WTC11 (cell line): ENCODE results near the gene EFCAB12. TPM values are rescaled to one million over a fixed set of nuclear protein-coding genes. Genes with fewer than 3 reads are reported as not detected.

Source experiments
- ATAC-seq: fragments of 200-7000 bp; cut with Tn5 transposase; 2 replicates; pipeline ENCODE4 v1.10.0; 2021; ENCODE audit warnings: mild to moderate bottlenecking, moderate library complexity
- CTCF ChIA-PET: fragments of 300-600 bp; sonication (Branson Sonifier 250); formaldehyde crosslinking; loops from one replicate; lab custom pipeline; 2021; ENCODE audit warnings: antibody characterized with exemption; lab: Charles Lee
- POLR2A ChIA-PET: fragments of 350-600 bp; sonication (Branson Sonifier 250); formaldehyde crosslinking; loops from one replicate; lab custom pipeline; 2021; ENCODE audit warnings: antibody characterized with exemption; lab: Charles Lee
- DNase-seq: peaks from one replicate; pipeline ENCODE4 v3.0.0; 2021; ENCODE audit warnings: low spot score
- H3K27ac Mint-ChIP-seq: 2 replicates; pipeline ENCODE4 v1.8.0; 2021; ENCODE audit warnings: mixed read lengths
- H3K27me3 Mint-ChIP-seq: 2 replicates; pipeline ENCODE4 v1.8.0; 2021; ENCODE audit warnings: low read depth, mild to moderate bottlenecking, moderate library complexity, mixed read lengths
- H3K36me3 Mint-ChIP-seq: 2 replicates; pipeline ENCODE4 v1.8.0; 2021; ENCODE audit warnings: mixed read lengths
- H3K4me1 Mint-ChIP-seq: 2 replicates; pipeline ENCODE4 v1.8.0; 2022; ENCODE audit warnings: mixed read lengths
- H3K4me3 Mint-ChIP-seq: 2 replicates; pipeline ENCODE4 v1.8.0; 2021; ENCODE audit warnings: mild to moderate bottlenecking, moderate library complexity, mixed read lengths
- H3K9me3 Mint-ChIP-seq: 2 replicates; pipeline ENCODE4 v1.8.0; 2021; ENCODE audit warnings: mixed read lengths
- ARID4B ChIP-seq: sonication (generic); formaldehyde crosslinking; IDR thresholded peaks from 2 replicates; pipeline ENCODE4 v1.8.0; 2023; ENCODE audit warnings: missing genetic modification reagents, mild to moderate bottlenecking, borderline replicate concordance
- ATF3 ChIP-seq: sonication (generic); formaldehyde crosslinking; conservative IDR thresholded peaks from 2 replicates; pipeline ENCODE4 v1.8.1; 2022; ENCODE audit warnings: mild to moderate bottlenecking, missing genetic modification reagents
- E2F4 ChIP-seq: sonication (generic); formaldehyde crosslinking; IDR thresholded peaks from 2 replicates; pipeline ENCODE4 v1.8.1; 2022; ENCODE audit warnings: low read depth, mild to moderate bottlenecking, moderate library complexity, missing genetic modification reagents, borderline replicate concordance
- E2F5 ChIP-seq: sonication (generic); formaldehyde crosslinking; IDR thresholded peaks from 2 replicates; pipeline ENCODE4 v1.8.1; 2022; ENCODE audit warnings: mild to moderate bottlenecking, moderate library complexity, missing genetic modification reagents
- ESRRA ChIP-seq: sonication (generic); formaldehyde crosslinking; IDR thresholded peaks from 2 replicates; pipeline ENCODE4 v1.8.1; 2022; ENCODE audit warnings: mild to moderate bottlenecking, missing genetic modification reagents, borderline replicate concordance
- IRF1 ChIP-seq: sonication (generic); formaldehyde crosslinking; IDR thresholded peaks from 2 replicates; pipeline ENCODE4 v1.8.0; 2023; ENCODE audit warnings: missing genetic modification reagents
- NR1H2 ChIP-seq: sonication (generic); formaldehyde crosslinking; IDR thresholded peaks from 2 replicates; pipeline ENCODE4 v1.9.0; 2021; ENCODE audit warnings: mild to moderate bottlenecking, moderate library complexity, missing genetic modification reagents
- NR2C2 ChIP-seq: sonication (generic); formaldehyde crosslinking; IDR thresholded peaks from 2 replicates; pipeline ENCODE4 v1.8.0; 2022; ENCODE audit warnings: mild to moderate bottlenecking, missing genetic modification reagents
- PRDM15 ChIP-seq: sonication (generic); formaldehyde crosslinking; IDR thresholded peaks from 2 replicates; pipeline ENCODE4 v1.8.0; 2022; ENCODE audit warnings: missing genetic modification reagents
- SMAD3 ChIP-seq: sonication (generic); formaldehyde crosslinking; IDR thresholded peaks from 2 replicates; pipeline ENCODE4 v1.8.0; 2022; ENCODE audit warnings: missing genetic modification reagents, mild to moderate bottlenecking, borderline replicate concordance
- STAT6 ChIP-seq: sonication (generic); formaldehyde crosslinking; conservative IDR thresholded peaks from 2 replicates; pipeline ENCODE4 v1.8.1; 2023; ENCODE audit warnings: mild to moderate bottlenecking, low read depth, missing genetic modification reagents, moderate library complexity
- USF1 ChIP-seq: sonication (generic); formaldehyde crosslinking; IDR thresholded peaks from 2 replicates; pipeline ENCODE4 v1.8.0; 2022; ENCODE audit warnings: mild to moderate bottlenecking, missing genetic modification reagents
- ZBTB21 ChIP-seq: sonication (generic); formaldehyde crosslinking; IDR thresholded peaks from 2 replicates; pipeline ENCODE4 v1.8.1; 2023; ENCODE audit warnings: mild to moderate bottlenecking, missing genetic modification reagents, borderline replicate concordance
- ZNF281 ChIP-seq: sonication (generic); formaldehyde crosslinking; IDR thresholded peaks from 2 replicates; pipeline ENCODE4 v1.8.0; 2023; ENCODE audit warnings: mild to moderate bottlenecking, missing genetic modification reagents
- ZNF423 ChIP-seq: fragments of 250-450 bp; sonication (Bioruptor Pico); IDR thresholded peaks from 2 replicates; pipeline ENCODE4 v2.1.2; 2022; ENCODE audit warnings: mild to moderate bottlenecking, moderate library complexity
- ZNF512 ChIP-seq: sonication (generic); formaldehyde crosslinking; IDR thresholded peaks from 2 replicates; pipeline ENCODE4 v1.8.1; 2022; ENCODE audit warnings: missing genetic modification reagents, borderline replicate concordance
- total RNA-seq: library from RNA; stranded (reverse); gene quantifications from 3 replicates; pipeline ENCODE4 v1.2.3, GENCODE V29; 2021

Gene EFCAB12
- total RNA-seq, 1 experiment from 2014 or later, result 0.20 TPM

- ChIA-PET POLR2A (interaction anchor here (1.2 kb wide), 1 partner anchor 176 kb away, joined by 3 read pairs; no protein-coding TSS in a partner anchor), CTCF (interaction anchor here (0.7 to 1.6 kb wide), 6 partner anchors 12 to 186 kb away, joined by 3 to 5 read pairs (median 4); partner anchors contain the start of gene EFCAB12)
- no peaks in the 10 kb centered on the region; the same call in 1 of the 2 replicates for H3K27me3 Mint-ChIP-seq
- no peaks in the 10 kb centered on the region for H3K9me3 Mint-ChIP-seq
- peak overlapping the region; percentile 17; the same call in 1 of the 2 replicates for H3K27ac Mint-ChIP-seq
- peaks cover 31% of the 10 kb centered on the region for H3K4me1 Mint-ChIP-seq
- peaks cover 20% of the 10 kb centered on the region for H3K36me3 Mint-ChIP-seq
- DNase-seq (no peak), ATAC-seq (no peak)
- H3K4me3 Mint-ChIP-seq, result peak overlapping the region; percentile 99
- TF ChIP-seq ZNF512 (CRISPR knock-in tag), result no peak
- no peak for TF ChIP-seq ZNF423 (CRISPR knock-in tag)
- TF ChIP-seq NR1H2 (CRISPR knock-in tag), result no peak
- TF ChIP-seq ATF3 (CRISPR knock-in tag), result no peak
- TF ChIP-seq NR2C2 (CRISPR knock-in tag), result no peak
- TF ChIP-seq IRF1 (CRISPR knock-in tag), result no peak
- TF ChIP-seq USF1 (CRISPR knock-in tag), result no peak
- no peak for TF ChIP-seq STAT6
- TF ChIP-seq SMAD3 (CRISPR knock-in tag), result no peak
- no peak for TF ChIP-seq ARID4B
- no peak for TF ChIP-seq ZNF281
- TF ChIP-seq PRDM15 (CRISPR knock-in tag), result no peak
- no peak for TF ChIP-seq E2F5 (CRISPR knock-in tag)
- TF ChIP-seq E2F4 (CRISPR knock-in tag), result no peak
- TF ChIP-seq ESRRA (CRISPR knock-in tag), result no peak
- TF ChIP-seq ZBTB21, result no peak
These were observed 12.8 kb upstream of the EFCAB12 start for GRCh38 chr3:129441215-129441614.
